MCF 10A (cell line): ENCODE data around the gene HOXA7. TPM values are rescaled to one million over a fixed set of nuclear protein-coding genes. Genes with fewer than 3 reads are reported as not detected.

Experiments
- BruUV-seq: library from RNA; stranded (reverse); fragments of 400-500 nt; replicated peaks from 2 replicates; lab custom pipeline; 2021; lab: Mats Ljungman, UMichigan
- CTCF ChIA-PET: fragments of 300-600 bp; sonication (Branson Sonifier 250); formaldehyde crosslinking; extraction: SDS; loops from one replicate; lab custom pipeline; 2021; ENCODE audit warnings: antibody characterized with exemption, inconsistent platforms; lab: Yijun Ruan, JAX
- POLR2A ChIA-PET: fragments of 300-600, 350-650 bp; sonication (Branson Sonifier 250); formaldehyde crosslinking; extraction: SDS; loops from one replicate; lab custom pipeline; 2020; ENCODE audit warnings: antibody characterized with exemption, inconsistent platforms; lab: Yijun Ruan, JAX
- DNase-seq: peaks from one replicate; pipeline ENCODE4 v3.0.0-alpha.2; 2018; ENCODE audit not compliant: unreplicated experiment
- H3K27ac Mint-ChIP-seq: one replicate; pipeline ENCODE4 v1.8.0; 2022; ENCODE audit warnings: mild to moderate bottlenecking, low read depth, mixed read lengths; ENCODE audit not compliant: unreplicated experiment
- H3K27me3 Mint-ChIP-seq: one replicate; pipeline ENCODE4 v1.8.0; 2022; ENCODE audit warnings: mixed read lengths; ENCODE audit not compliant: insufficient read depth, unreplicated experiment
- H3K36me3 Mint-ChIP-seq: one replicate; pipeline ENCODE4 v1.8.0; 2022; ENCODE audit warnings: mild to moderate bottlenecking, moderate library complexity, mixed read lengths; ENCODE audit not compliant: insufficient read depth, unreplicated experiment
- H3K4me1 Mint-ChIP-seq: one replicate; pipeline ENCODE4 v1.8.0; 2022; ENCODE audit warnings: mixed read lengths; ENCODE audit not compliant: insufficient read depth, unreplicated experiment
- H3K4me3 Mint-ChIP-seq: one replicate; pipeline ENCODE4 v1.8.0; 2022; ENCODE audit warnings: mild to moderate bottlenecking, moderate library complexity, mixed read lengths; ENCODE audit not compliant: unreplicated experiment
- H3K9me3 Mint-ChIP-seq: one replicate; pipeline ENCODE4 v1.8.0; 2022; ENCODE audit warnings: mixed read lengths; ENCODE audit not compliant: unreplicated experiment
- intact Hi-C: fragments of 100-400 bp; cut with micrococcal nuclease; formaldehyde crosslinking; loops from 2 replicates; pipeline ENCODE4 v1.14.1; 2022
- total RNA-seq: library from RNA; stranded (reverse); gene quantifications from 2 replicates; pipeline ENCODE4 v1.2.3, GENCODE V29; 2022
- TF ChIP-seq, protein P1 (sequence below): fragments of 200-600 bp; IDR thresholded peaks from one replicate; pipeline ENCODE4 v1.8.0; 2022; ENCODE audit warnings: antibody characterized with exemption, mild to moderate bottlenecking; ENCODE audit not compliant: unreplicated experiment

Gene HOXA7
- total RNA-seq, 1 experiment from 2014 or later, result 0.44 TPM

DNA sequence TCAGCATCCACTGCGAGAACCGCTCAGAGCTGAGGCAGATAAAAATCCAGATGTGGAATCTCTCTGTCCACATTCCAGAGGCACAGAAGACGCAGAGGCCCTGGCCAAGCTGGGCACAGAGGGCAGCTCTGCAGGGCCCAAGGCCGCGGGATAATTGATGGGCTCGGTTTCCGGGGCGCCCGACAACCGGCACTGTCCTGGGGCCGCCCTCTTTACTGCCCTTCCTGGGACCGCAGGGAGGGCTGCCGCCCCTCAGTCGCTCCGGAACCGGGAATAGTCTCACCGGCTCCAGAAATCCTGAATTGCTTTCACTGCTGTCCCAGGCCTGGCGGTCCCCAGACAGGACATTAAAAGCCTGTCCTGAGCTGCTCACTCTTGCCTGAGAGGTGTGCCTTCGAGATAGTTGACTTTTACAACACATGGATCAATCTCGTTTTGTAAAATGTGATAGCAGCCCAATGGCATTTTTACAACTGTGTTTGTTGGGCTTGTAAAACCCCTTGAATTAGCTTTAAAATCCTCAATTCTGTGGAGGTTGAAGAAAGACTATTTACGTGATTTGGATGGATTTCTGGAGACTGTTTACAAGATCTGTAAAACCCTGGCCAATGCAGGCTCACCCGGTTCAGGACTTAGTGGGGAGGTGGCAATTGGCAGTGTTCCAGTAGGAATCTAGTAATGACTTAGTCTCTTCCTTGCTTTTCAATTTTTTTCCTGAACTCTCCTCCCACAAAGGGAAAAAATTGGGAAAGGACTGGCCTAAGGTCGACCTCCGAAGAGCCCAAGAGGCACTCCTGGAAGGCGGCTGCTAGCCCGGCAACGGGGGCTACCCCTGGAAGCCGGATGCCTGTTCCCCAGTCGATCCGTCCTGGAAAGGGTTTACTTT is 7.5 kb downstream of the HOXA7 start:
- peak overlapping the region; percentile 91 for H3K27ac Mint-ChIP-seq
- CTCF ChIA-PET, result interaction anchor here (0.6 to 5.8 kb wide), 17 partner anchors 8 to 1072 kb away, joined by 3 to 57 read pairs (median 5); no protein-coding TSS in a partner anchor
- DNase-seq, result peak; percentile 45

DNA sequence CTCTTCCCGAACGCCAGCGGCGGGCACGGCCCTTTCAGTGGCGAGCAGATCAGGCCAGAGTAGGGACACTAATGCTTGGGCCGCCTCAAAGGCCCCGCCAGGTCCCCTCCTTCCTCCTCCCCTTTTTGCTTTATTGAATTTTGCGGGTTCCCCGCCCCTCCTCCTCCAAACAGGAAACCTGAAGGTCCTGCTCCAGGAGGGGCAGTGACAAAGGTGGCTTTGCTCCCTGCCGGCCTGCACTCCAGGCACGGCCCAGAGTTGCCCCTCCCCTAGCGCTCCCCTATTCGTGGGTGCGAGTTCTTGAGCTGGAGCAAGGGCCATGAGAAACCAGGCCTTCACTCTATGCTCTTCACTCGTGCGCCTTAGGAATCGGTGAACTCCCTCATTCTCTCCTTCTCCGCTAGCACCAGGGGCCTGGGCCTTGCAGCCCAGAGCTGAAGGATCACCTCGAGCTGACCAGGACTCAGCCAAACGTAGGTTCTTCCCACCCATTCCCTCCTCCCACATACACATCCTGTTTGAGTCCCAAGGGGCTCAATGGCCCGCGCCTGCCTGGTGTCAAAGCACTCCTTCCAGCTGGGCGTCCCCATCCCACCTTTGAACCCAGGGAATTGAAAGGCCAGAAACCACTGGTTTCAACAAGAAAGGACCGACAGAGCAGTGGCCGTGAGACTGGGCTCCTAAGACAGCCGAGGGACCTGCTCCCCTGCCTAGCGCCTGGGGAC is 8.3 kb downstream of the HOXA7 start:
- H3K4me3 Mint-ChIP-seq, result peak overlapping the region; percentile 79
- peak overlapping the region; percentile 91 for H3K27ac Mint-ChIP-seq
- intact Hi-C loops, result no loop called here
- TF ChIP-seq, protein P1, sequence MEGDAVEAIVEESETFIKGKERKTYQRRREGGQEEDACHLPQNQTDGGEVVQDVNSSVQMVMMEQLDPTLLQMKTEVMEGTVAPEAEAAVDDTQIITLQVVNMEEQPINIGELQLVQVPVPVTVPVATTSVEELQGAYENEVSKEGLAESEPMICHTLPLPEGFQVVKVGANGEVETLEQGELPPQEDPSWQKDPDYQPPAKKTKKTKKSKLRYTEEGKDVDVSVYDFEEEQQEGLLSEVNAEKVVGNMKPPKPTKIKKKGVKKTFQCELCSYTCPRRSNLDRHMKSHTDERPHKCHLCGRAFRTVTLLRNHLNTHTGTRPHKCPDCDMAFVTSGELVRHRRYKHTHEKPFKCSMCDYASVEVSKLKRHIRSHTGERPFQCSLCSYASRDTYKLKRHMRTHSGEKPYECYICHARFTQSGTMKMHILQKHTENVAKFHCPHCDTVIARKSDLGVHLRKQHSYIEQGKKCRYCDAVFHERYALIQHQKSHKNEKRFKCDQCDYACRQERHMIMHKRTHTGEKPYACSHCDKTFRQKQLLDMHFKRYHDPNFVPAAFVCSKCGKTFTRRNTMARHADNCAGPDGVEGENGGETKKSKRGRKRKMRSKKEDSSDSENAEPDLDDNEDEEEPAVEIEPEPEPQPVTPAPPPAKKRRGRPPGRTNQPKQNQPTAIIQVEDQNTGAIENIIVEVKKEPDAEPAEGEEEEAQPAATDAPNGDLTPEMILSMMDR, result no peak
- peaks cover 10% of the 10 kb centered on the region for H3K4me1 Mint-ChIP-seq
- ChIA-PET POLR2A (interaction anchor here (0.7 to 5.2 kb wide), 18 partner anchors 7 to 1057 kb away, joined by 3 to 65 read pairs (median 6); partner anchors contain the start of genes HOXA4 and HOXA9), CTCF (interaction anchor here (0.6 to 5.8 kb wide), 9 partner anchors 14 to 613 kb away, joined by 3 to 57 read pairs (median 4); no protein-coding TSS in a partner anchor)
- peak; percentile 32 for DNase-seq
- H3K27me3 Mint-ChIP-seq, result no peaks in the 10 kb centered on the region
- H3K36me3 Mint-ChIP-seq, result peaks cover 5% of the 10 kb centered on the region
- no peaks in the 10 kb centered on the region for H3K9me3 Mint-ChIP-seq
- BruUV-seq, result no TSS peak

More for the DNA sequence above, 7.5 kb downstream of the HOXA7 start:
- no TSS peak for BruUV-seq
- intact Hi-C loops, result no loop called here
- Mint-ChIP-seq H3K4me1 (peaks cover 10% of the 10 kb centered on the region), H3K9me3 (no peaks in the 10 kb centered on the region), H3K4me3 (peak overlapping the region; percentile 79), H3K27me3 (no peaks in the 10 kb centered on the region), H3K36me3 (peaks cover 5% of the 10 kb centered on the region)
- TF ChIP-seq, protein P1, result no peak
- POLR2A ChIA-PET, result interaction anchor here (0.7 to 5.2 kb wide), 27 partner anchors 8 to 1058 kb away, joined by 3 to 65 read pairs (median 6); partner anchors contain the start of genes CBX3, HNRNPA2B1, HOXA4 and HOXA9

DNA sequence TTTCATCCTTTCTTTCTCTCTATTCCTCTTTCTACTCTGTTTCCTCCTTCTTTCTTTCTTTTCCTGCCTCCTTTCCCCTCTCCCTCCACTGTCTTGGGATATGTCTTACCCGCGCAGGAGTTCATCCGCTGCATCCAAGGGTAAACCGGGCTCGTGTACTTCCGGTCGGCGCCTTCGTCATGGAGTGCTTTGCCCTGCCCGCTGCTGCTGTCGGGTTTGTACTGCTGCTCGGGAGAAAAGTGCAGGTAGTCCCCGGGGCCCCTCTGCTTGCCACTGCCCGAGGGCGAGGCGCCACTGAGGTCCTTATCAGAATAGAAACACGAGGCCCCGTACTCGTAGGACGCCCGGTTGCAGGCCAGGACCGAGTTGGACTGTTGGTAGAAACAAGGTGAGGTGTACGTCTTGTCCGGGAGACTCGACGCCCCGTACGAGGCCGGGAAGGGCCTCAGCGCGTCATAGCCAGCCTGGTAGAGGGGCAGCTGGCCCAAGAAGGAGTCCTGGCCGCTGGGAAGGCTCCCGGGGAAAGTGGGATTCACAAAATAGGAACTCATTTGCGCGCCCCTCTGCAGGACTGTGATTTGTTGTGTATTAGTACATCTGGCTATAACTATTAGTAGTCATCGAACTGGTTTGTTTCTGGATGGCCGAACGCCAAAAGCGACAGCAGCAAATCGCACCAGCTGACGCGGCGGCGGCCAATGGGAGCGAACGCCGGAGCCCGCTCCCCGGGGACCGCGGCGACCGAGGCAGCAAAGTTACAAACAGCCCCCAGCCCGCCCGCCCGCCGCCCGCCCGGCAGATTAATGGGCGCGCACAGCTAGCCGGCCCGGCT is 9.1 kb downstream of the HOXA7 start, which contains the start of gene HOXA6:
Gene HOXA6, minus strand, starts transcription at position 576 of the 832 bp plus-strand sequence. Its CDS starts 25 bp downstream, at position 551.
- BruUV-seq, result no TSS peak
- no peaks in the 10 kb centered on the region for H3K27me3 Mint-ChIP-seq
- ChIA-PET CTCF (interaction anchor here (0.9 to 5.8 kb wide), 4 partner anchors 14 to 779 kb away, joined by 3 to 57 read pairs (median 4); no protein-coding TSS in a partner anchor), POLR2A (interaction anchor here (0.5 to 5.2 kb wide), 10 partner anchors 15 to 958 kb away, joined by 3 to 65 read pairs (median 6); partner anchors contain the start of gene HOXA9)
- peak within 1 kb of the TSS; percentile 79 for H3K4me3 Mint-ChIP-seq
- H3K27ac Mint-ChIP-seq, result peak within 1 kb of the TSS; percentile 91
- peaks cover 10% of the 10 kb centered on the region for H3K36me3 Mint-ChIP-seq
- no peak for DNase-seq
- TF ChIP-seq, protein P1, result no peak
- H3K4me1 Mint-ChIP-seq, result peaks cover 10% of the 10 kb centered on the region
- intact Hi-C loops, result no loop called here
- no peaks in the 10 kb centered on the region for H3K9me3 Mint-ChIP-seq
